H9 (cell line): ENCODE data around the gene NUBPL. TPM values are rescaled to one million over a fixed set of nuclear protein-coding genes. Genes with fewer than 3 reads are reported as not detected.

Source experiments
- DNase-seq: peaks from one replicate; pipeline ENCODE4 v3.0.0-alpha.2; 2017
- H2AFZ ChIP-seq: one replicate; pipeline ENCODE4 v1.6.1; 2013; ENCODE audit warnings: mild to moderate bottlenecking, low read length, control low read depth, moderate library complexity
- H2AK5ac ChIP-seq: 2 replicates; pipeline ENCODE4 v1.6.1; 2013; ENCODE audit warnings: low read length, control low read depth, mixed read lengths; ENCODE audit not compliant: insufficient read length
- H2BK120ac ChIP-seq: one replicate; pipeline ENCODE4 v1.6.1; 2013; ENCODE audit warnings: low read depth, mild to moderate bottlenecking, low read length, control low read depth, inconsistent platforms; ENCODE audit not compliant: poor library complexity, severe bottlenecking
- H2BK12ac ChIP-seq: 2 replicates; pipeline ENCODE4 v1.6.1; 2013; ENCODE audit warnings: low read length, control low read depth, mixed read lengths, low read depth; ENCODE audit not compliant: insufficient read length
- H2BK15ac ChIP-seq: 2 replicates; pipeline ENCODE4 v1.6.1; 2013; ENCODE audit warnings: low read depth, low read length, control low read depth
- H2BK20ac ChIP-seq: one replicate; pipeline ENCODE4 v1.6.1; 2013; ENCODE audit warnings: low read depth, mild to moderate bottlenecking, low read length, control low read depth, inconsistent platforms; ENCODE audit not compliant: poor library complexity, severe bottlenecking
- H2BK5ac ChIP-seq: 2 replicates; pipeline ENCODE4 v1.6.1; 2013; ENCODE audit warnings: low read length, control low read depth, mixed read lengths; ENCODE audit not compliant: insufficient read length
- H3K14ac ChIP-seq: 2 replicates; pipeline ENCODE4 v1.6.1; 2013; ENCODE audit warnings: low read length, control low read depth; ENCODE audit not compliant: insufficient read depth
- H3K18ac ChIP-seq: 2 replicates; pipeline ENCODE4 v1.6.1; 2013; ENCODE audit warnings: low read depth, mild to moderate bottlenecking, mixed read lengths, low read length, control low read depth; ENCODE audit not compliant: insufficient read length
- H3K23ac ChIP-seq: 2 replicates; pipeline ENCODE4 v1.6.1; 2013; ENCODE audit warnings: low read length, control low read depth, mixed read lengths, low read depth; ENCODE audit not compliant: insufficient read length
- H3K23me2 ChIP-seq: 2 replicates; pipeline ENCODE4 v1.6.1; 2013; ENCODE audit warnings: low read depth, mild to moderate bottlenecking, mixed read lengths, low read length, control low read depth; ENCODE audit not compliant: insufficient read length, poor library complexity, severe bottlenecking
- H3K27ac ChIP-seq: 2 replicates; pipeline ENCODE4 v1.5.1; 2013; ENCODE audit warnings: low read length, control low read depth, mixed read lengths, low read depth; ENCODE audit not compliant: insufficient read length
- H3K27me3 ChIP-seq: 2 replicates; pipeline ENCODE4 v1.6.1; 2013; ENCODE audit warnings: low read length, control low read depth, inconsistent platforms; ENCODE audit not compliant: insufficient read depth
- H3K4ac ChIP-seq: 2 replicates; pipeline ENCODE4 v1.6.1; 2013; ENCODE audit warnings: low read depth, mild to moderate bottlenecking, control low read depth, inconsistent platforms, low read length, moderate library complexity
- H3K4me1 ChIP-seq: 2 replicates; pipeline ENCODE4 v1.6.1; 2013; ENCODE audit warnings: low read length, control low read depth, inconsistent platforms; ENCODE audit not compliant: insufficient read depth
- H3K4me2 ChIP-seq: 2 replicates; pipeline ENCODE4 v1.6.1; 2013; ENCODE audit warnings: low read length, control low read depth, mixed read lengths; ENCODE audit not compliant: insufficient read length, insufficient read depth
- H3K56ac ChIP-seq: 2 replicates; pipeline ENCODE4 v1.6.1; 2013; ENCODE audit warnings: low read depth, mild to moderate bottlenecking, mixed read lengths, low read length, control low read depth; ENCODE audit not compliant: insufficient read length
- H3K79me1 ChIP-seq: 2 replicates; pipeline ENCODE4 v1.6.1; 2013; ENCODE audit warnings: low read depth, mild to moderate bottlenecking, moderate library complexity, low read length, control low read depth, inconsistent platforms; ENCODE audit not compliant: insufficient read depth, poor library complexity, severe bottlenecking
- H3K79me2 ChIP-seq: 2 replicates; pipeline ENCODE4 v1.6.1; 2013; ENCODE audit warnings: low read length, control low read depth, inconsistent platforms; ENCODE audit not compliant: insufficient read depth
- H3K9ac ChIP-seq: 2 replicates; pipeline ENCODE4 v1.6.1; 2013; ENCODE audit warnings: low read length, control low read depth, mixed read lengths; ENCODE audit not compliant: insufficient read length; ENCODE audit errors: extremely low read depth
- H3K9me3 ChIP-seq: one replicate; pipeline ENCODE4 v1.6.1; 2013; ENCODE audit warnings: low read depth, low read length, inconsistent platforms; ENCODE audit not compliant: control insufficient read depth
- H3T11ph ChIP-seq: one replicate; pipeline ENCODE4 v1.6.1; 2013; ENCODE audit warnings: mild to moderate bottlenecking, low read length, control low read depth, inconsistent platforms
- H4K20me1 ChIP-seq: one replicate; pipeline ENCODE4 v1.6.1; 2013; ENCODE audit not compliant: control insufficient read depth, insufficient read length, insufficient read depth
- H4K5ac ChIP-seq: 2 replicates; pipeline ENCODE4 v1.6.1; 2013; ENCODE audit warnings: low read depth, mild to moderate bottlenecking, mixed read lengths, low read length, control low read depth; ENCODE audit not compliant: insufficient read length
- H4K8ac ChIP-seq: replicated peaks from 2 replicates; pipeline ENCODE4 v1.6.1; 2013; ENCODE audit warnings: low read length, control low read depth, mixed read lengths, low read depth; ENCODE audit not compliant: insufficient read length
- H4K91ac ChIP-seq: 2 replicates; pipeline ENCODE4 v1.6.1; 2013; ENCODE audit warnings: low read depth, mild to moderate bottlenecking, moderate library complexity, mixed read lengths, low read length, control low read depth; ENCODE audit not compliant: insufficient read length
- H3K27ac Mint-ChIP-seq, 3 experiments: 2 replicates in 2 of 3; 3 replicates in 1 of 3; pipeline ENCODE4 v1.8.0; 2020 to 2021; ENCODE audit warnings: mixed read lengths in 3 of 3, mild to moderate bottlenecking in 1 of 3, moderate library complexity in 1 of 3
- H3K27me3 Mint-ChIP-seq: 2 replicates; pipeline ENCODE4 v1.8.0; 2021; ENCODE audit warnings: low read depth, mild to moderate bottlenecking, moderate library complexity, mixed read lengths
- H3K36me3 Mint-ChIP-seq, 3 experiments: 2 replicates in 2 of 3; 3 replicates in 1 of 3; pipeline ENCODE4 v1.8.0; 2020 to 2021; ENCODE audit warnings: low read depth in 3 of 3, mixed read lengths in 3 of 3; ENCODE audit not compliant: insufficient read depth in 1 of 3
- H3K4me1 Mint-ChIP-seq, 2 experiments: 2 replicates each; pipeline ENCODE4 v1.8.0; 2020; ENCODE audit warnings: mixed read lengths in 2 of 2
- H3K4me3 Mint-ChIP-seq, 2 experiments: 2 replicates in 1 of 2; 3 replicates in 1 of 2; pipeline ENCODE4 v1.8.0; 2020 to 2021; ENCODE audit warnings: mild to moderate bottlenecking in 2 of 2, mixed read lengths in 2 of 2, moderate library complexity in 1 of 2
- H3K9me3 Mint-ChIP-seq, 2 experiments: 2 replicates in 1 of 2; 3 replicates in 1 of 2; pipeline ENCODE4 v1.8.0; 2020; ENCODE audit warnings: mild to moderate bottlenecking in 2 of 2, mixed read lengths in 2 of 2, moderate library complexity in 1 of 2
- CTCF ChIP-seq: fragments of 200-600 bp; sonication (generic); conservative IDR thresholded peaks from 3 replicates; pipeline ENCODE4 v1.8.0; 2021; ENCODE audit warnings: antibody characterized with exemption, mild to moderate bottlenecking
- WGBS: extraction: QIAGEN DNeasy Blood & Tissue Kit; methylation state at CpG from one replicate; pipeline ENCODE4 v1.1.7; 2013; ENCODE audit warnings: missing lambda C conversion rate, low lambda C conversion rate, mixed read lengths; ENCODE audit not compliant: insufficient read length; ENCODE audit errors: extremely low coverage; 5-methylcytosine and 5-hydroxymethylcytosine counted together
- total RNA-seq: library from RNA; stranded (reverse); gene quantifications from 2 replicates; pipeline ENCODE4 v1.2.1, GENCODE V29; 2021

Gene NUBPL
- total RNA-seq, 1 experiment from 2014 or later: 14.8 TPM

- no peak overlapping the region for H2BK120ac ChIP-seq
- H2AFZ ChIP-seq: no peak overlapping the region
- DNase-seq: no peak
- no peak overlapping the region for H2BK20ac ChIP-seq
- no peak overlapping the region for H3K27ac Mint-ChIP-seq
- H4K91ac ChIP-seq: no peak overlapping the region
- H3K9ac ChIP-seq: no peak overlapping the region
- H3K4ac ChIP-seq: no peak overlapping the region
- H3K9me3 Mint-ChIP-seq: no peaks in the 10 kb centered on the region
- no peak overlapping the region for H2BK12ac ChIP-seq
- H3K79me1 ChIP-seq: no peaks in the 10 kb centered on the region
- no peak overlapping the region for H2AK5ac ChIP-seq
- no peak overlapping the region for H3K27ac ChIP-seq
- peaks cover 26 to 27% of the 10 kb centered on the region in 2 experiments for H3K4me1 Mint-ChIP-seq
- no peaks in the 10 kb centered on the region for H4K20me1 ChIP-seq
- no peaks in the 10 kb centered on the region for H3K36me3 Mint-ChIP-seq
- no peak overlapping the region for H3K18ac ChIP-seq
- no peaks in the 10 kb centered on the region for H3K23me2 ChIP-seq
- no peak overlapping the region for H3K23ac ChIP-seq
- no peak overlapping the region for H2BK15ac ChIP-seq
- no peak overlapping the region for H3K56ac ChIP-seq
- TF ChIP-seq CTCF: no peak
- no peak overlapping the region for H3K14ac ChIP-seq
- H4K5ac ChIP-seq: no peak overlapping the region
- H4K8ac ChIP-seq: no peak overlapping the region
- WGBS: no CpG with 5 or more reads among the region's 4 CpGs
- peaks cover 5% of the 10 kb centered on the region; the same call in 1 of the 2 replicates for H3K4me1 ChIP-seq
- no peak overlapping the region for H2BK5ac ChIP-seq
- H3T11ph ChIP-seq: no peak overlapping the region
- H3K79me2 ChIP-seq: no peaks in the 10 kb centered on the region
- H3K4me3 Mint-ChIP-seq: no peak overlapping the region
- H3K27me3 ChIP-seq: no peaks in the 10 kb centered on the region
- no peak overlapping the region for H3K4me2 ChIP-seq
- no peaks in the 10 kb centered on the region for H3K27me3 Mint-ChIP-seq
- no peaks in the 10 kb centered on the region for H3K9me3 ChIP-seq
Measured at GRCh38 chr14:31897581-31898186, 336.5 kb downstream of the NUBPL start.
